GM18526 (cell line): ENCODE measurements around the gene TSPAN9.

Experiments used
- POLR2A ChIP-seq: IDR thresholded peaks from 3 replicates; pipeline ENCODE4 v1.6.1; 2011; ENCODE audit not compliant: insufficient read length; ENCODE audit errors: extremely low read depth

The TSPAN9 gene, protein sequence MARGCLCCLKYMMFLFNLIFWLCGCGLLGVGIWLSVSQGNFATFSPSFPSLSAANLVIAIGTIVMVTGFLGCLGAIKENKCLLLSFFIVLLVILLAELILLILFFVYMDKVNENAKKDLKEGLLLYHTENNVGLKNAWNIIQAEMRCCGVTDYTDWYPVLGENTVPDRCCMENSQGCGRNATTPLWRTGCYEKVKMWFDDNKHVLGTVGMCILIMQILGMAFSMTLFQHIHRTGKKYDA

DNA sequence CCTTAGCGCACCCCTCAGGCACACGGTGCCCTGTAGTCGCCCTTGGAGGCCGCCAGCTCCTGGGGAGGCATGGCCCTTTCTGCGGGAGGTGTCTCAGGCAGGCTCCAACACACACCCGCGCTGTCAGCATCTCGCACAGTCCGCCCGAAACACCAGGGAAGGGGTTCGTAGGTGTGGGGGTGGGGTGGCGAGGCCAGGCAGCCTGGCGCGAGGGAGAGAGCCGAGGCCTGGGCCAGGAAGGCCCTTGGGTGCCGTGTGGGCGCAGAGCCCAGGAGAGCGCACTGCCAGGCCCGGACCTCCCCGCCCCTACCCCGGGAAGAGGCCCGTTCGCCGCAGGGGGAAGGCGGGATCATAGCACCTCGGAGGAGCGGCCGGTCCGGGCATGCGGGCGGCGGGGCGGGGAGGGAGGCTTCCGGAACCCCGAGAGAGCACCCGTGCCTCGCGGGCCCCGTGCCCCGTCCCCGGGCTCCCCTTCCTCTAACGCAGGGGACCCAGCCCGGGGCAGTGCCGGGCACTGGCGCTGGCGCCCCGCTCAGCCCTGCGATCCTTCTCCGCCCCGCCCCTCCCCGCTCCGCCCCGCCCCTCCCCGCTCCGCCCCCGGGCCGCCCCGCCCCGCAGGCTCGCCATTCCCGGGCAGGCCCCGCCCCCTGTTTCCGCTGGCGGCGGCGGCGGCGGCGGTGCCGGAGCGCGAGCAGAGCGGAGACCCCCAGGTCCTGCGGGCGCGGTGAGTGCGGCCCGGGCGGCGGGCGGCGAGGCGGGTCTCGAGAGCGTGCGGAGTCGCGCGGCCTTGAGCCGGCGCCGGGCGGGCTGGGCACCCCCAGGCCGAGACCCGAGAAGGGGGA, at the start of gene TSPAN9:
TSPAN9 (plus strand) TSS at position 650 of the 842 bp plus-strand sequence. CDS start 123,815 bp downstream, outside the sequence.
- no peak for TF ChIP-seq POLR2A

DNA sequence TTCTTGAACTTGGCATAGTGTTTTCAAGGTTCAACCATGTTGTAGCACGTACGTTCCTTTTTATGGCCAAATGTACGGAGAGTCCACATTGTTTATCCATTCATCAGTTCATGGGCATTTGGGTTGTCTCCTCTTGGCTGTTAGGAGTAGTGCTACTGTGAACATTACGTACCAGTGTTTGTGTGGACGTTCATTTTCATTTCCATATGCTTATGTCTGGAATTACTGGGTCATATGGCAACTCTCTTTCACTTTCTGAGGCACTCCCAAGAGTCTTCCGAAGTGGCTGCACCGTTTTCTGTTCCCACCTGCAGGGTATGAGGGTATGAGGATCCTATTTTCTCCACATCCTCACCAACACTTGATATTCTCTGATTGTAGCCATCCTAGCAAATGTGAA, 49.1 kb upstream of the TSPAN9 start:
- no peak for TF ChIP-seq POLR2A

DNA sequence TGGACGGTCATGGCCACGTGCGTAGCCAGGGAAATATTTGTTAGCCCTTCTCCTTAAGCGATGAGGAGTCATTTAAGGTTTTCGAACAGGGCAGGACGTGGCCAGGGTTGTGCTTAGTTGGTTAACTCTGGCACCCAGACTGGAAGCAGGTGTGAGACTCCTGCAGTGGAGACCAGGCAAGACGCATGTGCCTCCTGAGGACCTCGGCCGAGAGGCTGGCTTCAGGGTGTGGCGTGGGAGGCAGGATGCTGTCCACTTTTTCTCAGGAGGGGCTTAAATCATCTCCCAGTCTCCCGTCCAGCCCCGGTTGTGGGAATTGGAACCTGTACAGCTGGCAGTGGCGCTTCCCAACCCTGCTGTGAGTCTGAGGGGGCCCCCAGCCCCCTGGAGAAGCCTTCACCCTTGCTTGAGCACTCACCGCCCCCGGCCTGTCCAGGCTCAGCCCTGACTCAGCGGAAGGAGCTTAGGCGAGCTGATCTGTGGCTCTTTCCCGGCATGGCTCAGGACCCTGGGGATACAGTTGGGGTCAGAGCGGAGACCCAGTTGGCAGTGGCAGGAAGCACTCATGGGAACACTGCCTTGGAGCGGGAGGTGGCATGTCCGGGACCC, 46.3 kb upstream of the TSPAN9 start:
- no peak for TF ChIP-seq POLR2A

DNA sequence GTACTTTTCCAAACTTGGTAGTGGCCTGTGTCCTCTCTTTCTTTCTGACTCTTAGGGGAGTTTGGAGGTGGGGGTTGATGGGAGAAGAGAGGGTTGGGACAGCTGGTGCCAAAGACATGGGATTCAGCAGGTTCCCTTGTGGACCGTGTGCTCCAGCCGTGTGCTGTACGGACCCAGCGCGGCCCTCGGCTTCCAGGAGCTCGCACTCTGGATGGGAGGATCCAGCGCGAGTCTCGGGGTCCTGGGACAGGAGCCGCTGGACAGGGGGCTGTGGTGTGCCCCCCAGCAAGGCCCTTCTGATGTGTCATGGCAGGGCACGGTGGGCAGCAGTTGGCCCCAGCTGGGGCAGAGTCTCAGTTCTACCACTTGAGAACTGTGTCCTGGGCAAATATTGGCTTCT, 45.0 kb upstream of the TSPAN9 start:
- TF ChIP-seq POLR2A = no peak

DNA sequence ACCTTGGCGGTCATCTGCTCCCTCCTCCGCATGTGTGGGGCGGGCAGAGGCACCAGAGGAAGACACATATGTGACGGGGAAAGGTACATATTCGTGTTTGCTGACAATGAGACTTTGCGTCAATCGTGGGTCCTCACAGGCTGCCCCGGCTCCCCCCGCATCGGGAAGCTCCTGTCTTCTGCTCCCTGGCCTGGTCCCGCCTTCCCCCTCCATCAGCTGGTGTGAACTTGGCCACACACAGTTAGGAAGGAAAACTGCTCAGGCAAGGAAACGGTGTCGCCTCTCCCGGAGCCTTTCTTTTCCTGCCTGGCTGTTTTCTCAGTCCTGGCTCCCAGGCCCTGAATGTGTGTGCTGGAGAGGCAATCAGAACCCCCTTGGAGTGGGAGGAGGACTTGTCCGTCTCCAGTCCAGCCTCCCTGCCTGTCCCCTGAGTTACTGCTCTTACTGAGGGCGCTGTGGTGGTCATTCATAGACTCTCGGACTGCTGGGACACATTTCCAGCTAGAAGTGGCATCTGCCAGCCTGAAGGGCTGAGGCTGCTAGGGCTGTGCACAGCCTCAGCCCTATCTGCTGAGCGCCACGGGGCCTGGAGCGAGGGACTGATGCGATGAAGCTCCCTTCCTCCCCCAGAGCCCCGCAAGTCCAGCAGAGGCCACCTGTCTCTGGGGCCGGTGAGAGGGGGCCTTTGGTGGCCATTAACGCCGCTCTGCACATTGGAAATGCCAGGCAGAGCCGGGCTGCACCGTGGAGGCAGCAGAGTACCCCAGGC, 44.2 kb upstream of the TSPAN9 start:
- no peak for TF ChIP-seq POLR2A

DNA sequence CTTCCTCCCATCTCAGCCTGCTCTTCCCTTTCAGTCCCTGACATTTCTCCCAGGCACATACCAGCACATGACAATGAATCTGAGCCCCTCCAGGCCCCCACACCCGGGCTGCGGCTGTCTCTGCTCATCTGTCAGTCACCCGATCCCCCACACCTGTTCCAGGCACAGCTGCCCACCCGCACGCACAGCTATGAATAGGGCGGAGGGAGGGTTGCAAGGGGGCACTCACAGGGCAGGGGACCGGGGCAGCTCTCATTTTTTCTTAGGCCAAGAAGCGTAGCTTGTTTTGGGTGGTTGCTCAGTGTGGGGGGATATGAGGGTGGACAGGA, 43.7 kb upstream of the TSPAN9 start:
- TF ChIP-seq POLR2A = no peak

DNA sequence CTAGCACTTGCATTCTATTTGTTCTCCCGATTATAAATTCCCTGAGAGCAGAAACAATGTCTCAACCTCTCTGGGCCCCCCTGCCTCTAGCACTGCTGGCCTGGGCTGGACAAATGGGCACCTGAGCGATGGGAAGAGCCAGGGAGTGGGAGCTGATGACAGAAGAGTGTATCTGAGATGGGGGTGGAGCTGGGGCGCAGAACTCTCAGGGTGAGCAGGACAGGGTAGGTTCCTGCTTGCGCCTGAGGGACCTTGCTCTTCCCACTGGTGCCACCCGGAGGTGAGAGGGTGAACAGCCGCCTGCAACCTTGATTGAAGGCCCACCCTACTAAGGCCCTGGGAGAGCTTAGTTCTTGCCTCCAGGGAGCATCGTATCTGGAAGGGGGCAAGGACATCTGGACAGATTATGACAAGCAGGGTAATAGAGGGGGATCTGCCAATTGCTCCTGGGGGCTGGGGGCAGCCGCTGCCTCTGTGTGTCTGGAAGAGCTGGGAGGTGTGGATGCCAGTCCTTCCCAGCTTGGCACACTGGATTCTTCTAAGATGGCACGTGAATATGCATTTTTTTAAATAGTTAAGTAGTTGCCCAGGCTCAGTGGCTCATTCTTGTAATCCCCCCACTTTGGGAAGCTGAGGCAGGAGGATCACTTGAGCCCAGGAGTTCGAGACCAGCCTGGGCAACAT, 43.0 kb upstream of the TSPAN9 start:
- no peak for TF ChIP-seq POLR2A

DNA sequence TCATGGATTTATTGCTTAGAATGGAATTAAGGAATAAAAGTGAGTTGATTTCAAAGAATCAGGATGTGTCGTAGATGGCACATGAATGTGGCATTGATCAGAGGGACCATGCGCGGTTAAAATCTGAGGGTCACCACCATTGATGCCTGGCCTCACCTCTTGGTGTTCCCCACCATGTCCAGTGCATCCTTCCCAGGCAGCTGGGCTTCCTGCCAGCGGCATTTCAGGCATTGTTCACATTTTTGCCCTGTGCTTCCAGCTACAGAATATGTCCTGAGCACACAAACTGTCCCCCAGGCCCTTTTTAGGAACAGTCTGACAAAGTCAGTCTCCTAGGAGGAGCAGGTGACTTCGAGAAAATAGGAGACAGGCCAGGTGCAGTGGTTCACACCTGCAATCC, 42.0 kb upstream of the TSPAN9 start:
- no peak for TF ChIP-seq POLR2A

DNA sequence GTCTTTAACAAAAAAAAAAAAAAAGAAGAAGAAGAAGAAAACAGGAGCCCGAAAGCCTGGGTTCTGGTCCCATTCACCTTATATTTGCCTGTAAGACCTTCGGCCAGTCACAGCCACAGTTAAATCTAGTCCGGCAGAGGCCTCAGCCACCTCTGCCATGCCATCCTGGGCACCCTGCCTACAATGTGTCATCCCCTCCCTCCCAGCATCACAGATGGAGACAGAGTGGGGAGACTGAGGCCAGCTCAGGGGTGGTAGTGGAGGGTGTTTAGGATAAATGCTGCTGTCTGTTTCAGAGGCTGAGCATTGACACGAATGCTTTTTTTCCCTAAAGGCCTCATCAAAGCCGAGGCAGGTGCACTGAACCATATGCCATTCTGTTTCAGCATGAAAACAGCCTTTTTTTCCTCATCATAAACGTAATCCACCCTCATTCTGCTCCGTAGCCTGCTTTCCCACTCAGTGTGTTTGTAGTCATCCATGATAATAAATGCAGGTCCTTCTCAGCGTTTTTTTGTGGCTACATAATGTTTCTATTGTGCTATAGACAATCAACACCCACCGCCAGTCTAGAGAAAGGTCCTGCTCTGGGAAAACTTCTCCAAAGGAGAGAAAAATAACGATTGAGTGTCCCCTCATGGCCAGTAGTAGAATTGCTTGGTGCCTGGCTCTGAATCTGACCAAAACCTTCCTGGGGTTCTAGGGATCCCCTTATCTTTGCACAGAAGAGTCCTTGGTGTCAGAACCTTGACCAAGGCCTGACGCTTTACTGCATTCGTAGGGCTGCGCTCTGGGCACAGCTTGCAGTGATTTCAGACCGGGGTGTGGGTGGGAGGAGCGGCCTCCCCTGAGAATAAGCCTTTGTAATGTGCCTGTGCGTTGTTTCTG, 41.1 kb upstream of the TSPAN9 start:
- TF ChIP-seq POLR2A = no peak

DNA sequence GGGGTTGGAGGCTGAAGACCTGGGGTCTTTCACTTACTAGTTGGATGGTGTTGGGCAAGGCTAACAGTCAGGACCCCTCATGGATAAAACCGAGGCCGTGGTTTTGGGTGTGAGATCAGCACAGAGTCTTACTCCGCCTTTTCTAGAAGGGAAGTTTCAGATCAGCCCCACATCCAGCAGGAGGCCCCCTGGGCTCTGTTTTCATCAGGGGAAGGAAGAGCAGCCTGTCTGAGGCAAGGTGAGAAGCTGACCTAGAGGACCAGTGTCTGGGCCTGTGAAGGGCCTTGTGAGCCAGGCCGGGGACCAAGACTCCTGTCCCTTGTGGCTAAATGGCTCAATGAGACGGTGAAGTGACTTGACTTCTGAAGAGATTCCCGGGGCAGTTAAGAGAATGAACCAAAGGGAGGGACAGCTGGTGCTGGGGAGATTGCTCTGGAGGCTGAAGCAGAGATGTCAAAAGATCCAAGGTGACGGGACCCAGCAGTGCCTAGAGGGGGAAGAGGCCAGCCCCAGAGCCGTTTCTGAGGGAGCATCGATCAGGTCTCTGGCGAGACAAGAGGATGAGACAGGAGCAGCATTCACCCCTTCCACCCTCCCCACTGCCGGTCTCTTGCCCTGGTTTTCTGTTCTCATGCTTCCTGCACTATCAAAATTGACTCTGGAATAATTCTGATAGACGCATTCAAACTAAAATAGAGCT, 40.1 kb upstream of the TSPAN9 start:
- TF ChIP-seq POLR2A = no peak

DNA sequence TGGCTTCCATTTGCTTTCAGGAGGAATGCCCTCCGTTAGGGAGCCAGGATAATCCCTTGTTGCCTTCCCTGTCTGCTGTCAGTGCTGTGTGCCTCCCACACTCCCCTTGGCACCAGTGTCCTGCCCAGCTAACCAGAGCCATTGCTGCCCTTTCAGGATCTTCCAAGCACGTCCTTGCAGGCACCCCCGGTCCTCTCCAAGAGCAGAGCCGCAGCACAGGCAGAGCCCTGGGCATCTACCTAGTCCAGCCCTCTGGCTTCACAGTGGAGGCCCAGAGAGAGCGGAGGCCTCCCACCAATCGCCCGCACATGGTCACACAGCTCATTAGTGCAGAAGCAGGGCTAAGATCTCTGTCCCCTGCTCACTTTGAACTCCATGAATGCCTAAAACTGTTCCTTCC, 39.0 kb upstream of the TSPAN9 start:
- no peak for TF ChIP-seq POLR2A

DNA sequence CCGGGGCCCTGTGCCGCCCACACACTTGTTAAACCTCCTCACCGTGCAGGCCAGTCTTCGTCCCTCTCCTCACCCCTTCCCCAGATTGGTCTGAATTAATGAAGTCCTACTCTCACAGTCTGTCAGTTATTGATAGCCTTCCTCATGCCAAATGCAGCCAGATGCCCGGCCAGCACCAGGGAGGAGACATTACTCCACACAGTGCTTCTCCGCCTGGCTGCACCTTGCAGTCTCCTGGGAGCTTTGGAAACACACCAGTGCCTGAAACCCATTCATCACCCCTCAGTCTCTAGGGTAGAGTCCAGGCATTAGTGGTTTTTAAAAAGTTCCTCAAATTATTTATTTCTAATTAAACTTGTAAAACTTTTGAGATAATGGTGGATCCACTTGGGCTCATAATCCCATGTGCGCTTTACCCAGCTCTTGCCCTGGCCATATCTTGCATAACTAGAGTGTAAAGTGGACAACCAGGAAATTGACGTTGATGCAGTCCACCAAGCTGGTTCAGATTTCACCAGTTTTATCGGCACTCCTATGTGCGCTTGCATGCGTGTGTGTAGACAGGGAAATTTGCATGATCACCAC, 38.2 kb upstream of the TSPAN9 start:
- TF ChIP-seq POLR2A = no peak

DNA sequence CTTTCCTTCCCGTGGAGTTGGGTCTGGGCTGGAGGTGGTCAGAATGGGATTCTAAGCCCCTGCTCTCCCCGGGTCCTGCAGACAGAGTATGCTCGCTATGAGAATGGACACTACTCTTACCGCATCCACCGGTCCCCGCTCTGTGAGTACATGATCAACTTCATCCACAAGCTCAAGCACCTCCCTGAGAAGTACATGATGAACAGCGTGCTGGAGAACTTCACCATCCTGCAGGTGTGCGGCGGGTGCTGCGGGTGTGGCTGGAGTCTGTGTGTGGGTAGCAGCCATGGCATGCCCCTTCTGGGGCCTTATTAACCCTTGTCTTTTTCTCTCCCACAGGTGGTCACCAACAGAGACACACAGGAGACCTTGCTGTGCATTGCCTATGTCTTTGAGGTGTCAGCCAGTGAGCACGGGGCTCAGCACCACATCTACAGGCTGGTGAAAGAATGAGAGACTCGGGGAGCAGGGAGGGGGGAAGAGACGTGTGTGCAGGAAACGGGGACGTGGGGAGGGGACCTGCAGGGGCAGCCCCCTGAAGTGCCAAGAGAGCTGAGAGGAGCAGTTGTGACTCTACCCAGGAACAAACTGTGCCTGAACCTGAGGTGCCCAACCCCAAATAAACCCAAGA, 37.0 kb upstream of the TSPAN9 start:
- no peak for TF ChIP-seq POLR2A
